ENCODE data around the gene CPED1.

The CPED1 gene

DNA sequence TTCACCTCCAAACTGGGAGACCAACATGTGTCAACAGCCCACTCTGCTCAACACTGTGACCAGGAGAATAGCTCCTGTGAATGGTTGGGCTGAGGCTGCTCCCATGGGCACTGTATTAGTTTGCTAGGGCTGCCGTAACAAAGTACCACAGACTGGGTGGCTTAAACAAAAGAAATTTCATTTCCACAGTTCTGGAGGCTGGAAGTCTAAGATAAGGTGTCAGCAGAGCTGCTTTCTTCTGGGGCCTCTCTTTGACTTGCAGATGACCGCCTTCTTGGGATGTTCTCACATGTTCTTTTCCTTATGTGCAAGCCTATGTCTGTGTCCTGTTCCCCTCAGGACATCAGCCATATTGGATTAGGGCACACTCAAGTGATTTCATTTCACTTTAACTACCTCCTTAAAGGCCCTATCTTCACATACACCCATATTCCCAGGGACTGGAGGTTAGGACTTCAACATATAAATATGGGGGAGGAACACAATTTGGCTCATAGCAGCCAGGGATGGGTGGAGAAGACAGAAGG, 90.3 kb downstream of the CPED1 start:
- H4K20me1 ChIP-seq (ENCODE audit: insufficient read depth, low read length) = no peaks in the 10 kb centered on the region
- H3F3A ChIP-seq (ENCODE audit: insufficient read depth, low read length) = no peaks in the 10 kb centered on the region
- H3K27ac ChIP-seq (ENCODE audit: low read length) = no peak overlapping the region
- no peaks in the 10 kb centered on the region for H3K9me3 ChIP-seq (replicated peaks; ENCODE audit: insufficient read depth, low read length)
- no peaks in the 10 kb centered on the region for H3K4me1 ChIP-seq (ENCODE audit: low read length)
- TF ChIP-seq CTCF (IDR thresholded peaks at IDR 0.05; ENCODE audit: low read length) (no peak), EZH2 (optimal IDR thresholded peaks at IDR 0.05; ENCODE audit: low read depth, low read length) (no peak), EZH2phosphoT487 (IDR thresholded peaks at IDR 0.05; ENCODE audit: low read length) (no peak)
- no peak overlapping the region for H3K9ac ChIP-seq (ENCODE audit: low read length)
- H2AFZ ChIP-seq (ENCODE audit: low read length) = no peak overlapping the region
- H3K36me3 ChIP-seq (replicated peaks; ENCODE audit: insufficient read depth, low read length) = no peaks in the 10 kb centered on the region
- H3K4me2 ChIP-seq (ENCODE audit: low read depth, low read length) = no peak overlapping the region
- no peak for DNase-seq
- H3K27me3 ChIP-seq (replicated peaks; ENCODE audit: insufficient read depth, low read length) = no peaks in the 10 kb centered on the region
- no peak overlapping the region for H3K4me3 ChIP-seq (ENCODE audit: low read length)
- H3K9me2 ChIP-seq (replicated peaks; ENCODE audit: insufficient read depth, low read length) = no peaks in the 10 kb centered on the region
- H3K79me2 ChIP-seq (ENCODE audit: low read length) = no peaks in the 10 kb centered on the region

- Histone ChIP-seq H3K36me3 (replicated peaks; ENCODE audit: insufficient read depth, low read length) (no peaks in the 10 kb centered on the region), H3K4me3 (ENCODE audit: low read length) (no peak overlapping the region), H3K27ac (ENCODE audit: low read length) (no peak overlapping the region), H3K9me3 (replicated peaks; ENCODE audit: insufficient read depth, low read length) (no peaks in the 10 kb centered on the region), H3K9ac (ENCODE audit: low read length) (no peak overlapping the region), H3K79me2 (ENCODE audit: low read length) (no peaks in the 10 kb centered on the region), H3F3A (ENCODE audit: insufficient read depth, low read length) (no peaks in the 10 kb centered on the region), H3K4me2 (ENCODE audit: low read depth, low read length) (no peak overlapping the region), H2AFZ (ENCODE audit: low read length) (no peak overlapping the region), H3K27me3 (replicated peaks; ENCODE audit: insufficient read depth, low read length) (no peaks in the 10 kb centered on the region), H4K20me1 (ENCODE audit: insufficient read depth, low read length) (no peaks in the 10 kb centered on the region), H3K9me2 (replicated peaks; ENCODE audit: insufficient read depth, low read length) (no peaks in the 10 kb centered on the region), H3K4me1 (ENCODE audit: low read length) (no peaks in the 10 kb centered on the region)
- no peak for DNase-seq
- TF ChIP-seq EZH2 (optimal IDR thresholded peaks at IDR 0.05; ENCODE audit: low read depth, low read length) (no peak), CTCF (IDR thresholded peaks at IDR 0.05; ENCODE audit: low read length) (peak; percentile 19; the same call in 1 of the 2 replicates), EZH2phosphoT487 (IDR thresholded peaks at IDR 0.05; ENCODE audit: low read length) (no peak)
These were observed 91.1 kb downstream of the CPED1 start for GRCh38 chr7:121079425-121080169.

DNA sequence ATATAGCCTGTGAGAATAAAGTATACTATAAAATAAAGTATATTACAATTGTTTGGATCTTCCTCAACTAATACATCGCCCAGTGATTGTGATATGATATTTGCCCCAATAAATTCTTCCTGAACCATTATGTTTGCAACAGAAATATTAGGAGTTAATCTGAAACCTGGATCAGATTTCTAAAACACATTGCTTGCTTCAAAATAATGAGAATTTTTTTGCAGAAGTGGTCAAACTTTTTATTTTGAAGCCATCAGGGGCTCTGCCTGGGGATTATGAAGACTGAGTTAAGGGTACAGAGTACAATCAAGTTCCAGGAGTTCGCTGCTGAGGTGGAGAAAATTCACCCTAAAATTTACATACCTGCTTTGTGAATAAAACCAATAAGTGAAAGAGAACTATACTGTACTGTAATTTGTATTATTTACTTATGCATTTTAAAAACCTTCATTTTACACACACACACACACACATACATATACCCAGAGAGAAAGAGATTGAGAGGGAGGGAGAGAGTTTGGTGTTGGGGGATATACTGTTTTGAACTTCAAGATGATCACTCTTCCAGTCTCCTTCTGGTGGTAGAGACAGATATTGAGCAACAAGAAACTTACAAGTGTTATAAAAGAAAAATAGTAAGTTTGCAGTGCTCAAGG, 91.9 kb downstream of the CPED1 start:
- Histone ChIP-seq H3F3A (ENCODE audit: insufficient read depth, low read length) (no peaks in the 10 kb centered on the region), H4K20me1 (ENCODE audit: insufficient read depth, low read length) (no peaks in the 10 kb centered on the region), H3K9ac (ENCODE audit: low read length) (no peak overlapping the region), H3K27me3 (replicated peaks; ENCODE audit: insufficient read depth, low read length) (no peaks in the 10 kb centered on the region), H3K4me2 (ENCODE audit: low read depth, low read length) (no peak overlapping the region), H3K27ac (ENCODE audit: low read length) (no peak overlapping the region), H3K9me3 (replicated peaks; ENCODE audit: insufficient read depth, low read length) (no peaks in the 10 kb centered on the region), H3K79me2 (ENCODE audit: low read length) (no peaks in the 10 kb centered on the region), H2AFZ (ENCODE audit: low read length) (no peak overlapping the region), H3K36me3 (replicated peaks; ENCODE audit: insufficient read depth, low read length) (no peaks in the 10 kb centered on the region), H3K9me2 (replicated peaks; ENCODE audit: insufficient read depth, low read length) (no peaks in the 10 kb centered on the region), H3K4me3 (ENCODE audit: low read length) (no peak overlapping the region), H3K4me1 (ENCODE audit: low read length) (no peaks in the 10 kb centered on the region)
- no peak for TF ChIP-seq EZH2phosphoT487 (IDR thresholded peaks at IDR 0.05; ENCODE audit: low read length)
- TF ChIP-seq EZH2 (optimal IDR thresholded peaks at IDR 0.05; ENCODE audit: low read depth, low read length) = no peak
- DNase-seq = no peak
